Osteocyte (in vitro differentiated cells): ENCODE results near the gene HERC6. TPM values are rescaled to one million over a fixed set of nuclear protein-coding genes. Genes with fewer than 3 reads are reported as not detected.

ENCODE experiments used
- DNase-seq: peaks from one replicate; pipeline ENCODE4 v3.0.0; 2021; ENCODE audit warnings: mixed read lengths; ENCODE audit not compliant: unreplicated experiment; ENCODE audit errors: extremely low spot score
- H3K27ac Mint-ChIP-seq: one replicate; pipeline ENCODE4 v1.8.0; 2021; ENCODE audit warnings: mild to moderate bottlenecking, mixed read lengths; ENCODE audit not compliant: unreplicated experiment
- H3K27me3 Mint-ChIP-seq: one replicate; pipeline ENCODE4 v1.8.0; 2021; ENCODE audit warnings: mixed read lengths; ENCODE audit not compliant: unreplicated experiment
- H3K36me3 Mint-ChIP-seq: one replicate; pipeline ENCODE4 v1.8.0; 2021; ENCODE audit warnings: mixed read lengths; ENCODE audit not compliant: unreplicated experiment
- H3K4me1 Mint-ChIP-seq: one replicate; pipeline ENCODE4 v1.8.0; 2021; ENCODE audit warnings: mixed read lengths; ENCODE audit not compliant: unreplicated experiment
- H3K4me3 Mint-ChIP-seq: one replicate; pipeline ENCODE4 v1.8.0; 2021; ENCODE audit warnings: mild to moderate bottlenecking, moderate library complexity, mixed read lengths; ENCODE audit not compliant: unreplicated experiment
- H3K9me3 Mint-ChIP-seq: one replicate; pipeline ENCODE4 v1.8.0; 2021; ENCODE audit warnings: mixed read lengths; ENCODE audit not compliant: unreplicated experiment
- CTCF ChIP-seq: fragments of 200-600 bp; sonication (generic); IDR thresholded peaks from 2 replicates; pipeline ENCODE4 v1.5.0; 2021; ENCODE audit warnings: antibody characterized with exemption, mild to moderate bottlenecking, moderate library complexity
- total RNA-seq: library from RNA; stranded (reverse); gene quantifications from 2 replicates; pipeline ENCODE4 v1.2.1, GENCODE V29; 2021

The HERC6 gene
- total RNA-seq, 1 donor from 2014 or later, result 2.3 TPM

- Mint-ChIP-seq H3K27ac (no peak overlapping the region), H3K27me3 (no peaks in the 10 kb centered on the region), H3K9me3 (no peaks in the 10 kb centered on the region), H3K36me3 (no peaks in the 10 kb centered on the region), H3K4me3 (no peak overlapping the region), H3K4me1 (peaks cover 8% of the 10 kb centered on the region)
- DNase-seq, result no peak
- no peak for TF ChIP-seq CTCF
Observed at GRCh38 chr4:88350786-88351185, 27.9 kb upstream of the HERC6 start.

GRCh38 chr4:88352062-88352740, 26.5 kb upstream of the HERC6 start:
- no peaks in the 10 kb centered on the region for H3K36me3 Mint-ChIP-seq
- peaks cover 8% of the 10 kb centered on the region for H3K4me1 Mint-ChIP-seq
- TF ChIP-seq CTCF, result no peak
- no peaks in the 10 kb centered on the region for H3K27me3 Mint-ChIP-seq
- DNase-seq, result no peak
- no peak overlapping the region for H3K27ac Mint-ChIP-seq
- H3K9me3 Mint-ChIP-seq, result no peaks in the 10 kb centered on the region
- no peak overlapping the region for H3K4me3 Mint-ChIP-seq

- Mint-ChIP-seq H3K27ac (no peak overlapping the region), H3K9me3 (no peaks in the 10 kb centered on the region), H3K4me3 (no peak overlapping the region), H3K36me3 (no peaks in the 10 kb centered on the region), H3K4me1 (peaks cover 8% of the 10 kb centered on the region), H3K27me3 (no peaks in the 10 kb centered on the region)
- no peak for DNase-seq
- no peak for TF ChIP-seq CTCF
Observed at GRCh38 chr4:88353324-88353723, 25.3 kb upstream of the HERC6 start.

- Mint-ChIP-seq H3K27me3 (peaks cover 2% of the 10 kb centered on the region), H3K36me3 (no peaks in the 10 kb centered on the region), H3K9me3 (no peaks in the 10 kb centered on the region), H3K27ac (no peak overlapping the region), H3K4me1 (peaks cover 6% of the 10 kb centered on the region), H3K4me3 (no peak overlapping the region)
- no peak for DNase-seq
- TF ChIP-seq CTCF, result no peak
Observed at GRCh38 chr4:88356771-88357170, 21.9 kb upstream of the HERC6 start.

- Mint-ChIP-seq H3K27me3 (peaks cover 2% of the 10 kb centered on the region), H3K9me3 (no peaks in the 10 kb centered on the region), H3K4me1 (peaks cover 1% of the 10 kb centered on the region), H3K36me3 (no peaks in the 10 kb centered on the region), H3K4me3 (no peak overlapping the region), H3K27ac (no peak overlapping the region)
- DNase-seq, result peak; percentile 13
- no peak for TF ChIP-seq CTCF
Observed at GRCh38 chr4:88357262-88357661, 21.4 kb upstream of the HERC6 start.
